Naive thymus-derived CD4-positive, alpha-beta T cell (primary cell): ENCODE results near the gene VPS11. TPM values are rescaled to one million over a fixed set of nuclear protein-coding genes. Genes with fewer than 3 reads are reported as not detected.

Experiments used
- ATAC-seq: fragments of 150-1000 bp; cut with Tn5 transposase; 2 replicates; pipeline ENCODE4 v1.10.0; 2021; ENCODE audit warnings: mild to moderate bottlenecking, moderate library complexity
- CTCF ChIA-PET: fragments of 350-600 bp; sonication (Branson Sonifier 250); formaldehyde crosslinking; loops from one replicate; lab custom pipeline; 2021; ENCODE audit warnings: antibody characterized with exemption; lab: Charles Lee
- POLR2A ChIA-PET: fragments of 350-600 bp; sonication (Branson Sonifier 250); formaldehyde crosslinking; loops from one replicate; lab custom pipeline; 2021; ENCODE audit warnings: antibody characterized with exemption, inconsistent platforms; lab: Charles Lee
- DNase-seq, 9 donors: peaks; one replicate each; pipeline versions ENCODE4 v3.0.0 to v3.0.0-alpha.2; 2020 to 2022; ENCODE audit warnings: mixed read lengths in 1 of 9
- H3K27ac ChIP-seq: one replicate; pipeline ENCODE4 v1.7.0; 2013; ENCODE audit warnings: mild to moderate bottlenecking, low read depth, low read length, moderate library complexity
- H3K27me3 ChIP-seq, 2 donors: one replicate each; pipeline ENCODE4 v1.7.0; 2013; ENCODE audit warnings: low read length in 2 of 2, mild to moderate bottlenecking in 2 of 2, moderate library complexity in 2 of 2; ENCODE audit not compliant: control insufficient read depth in 2 of 2, insufficient read depth in 2 of 2
- H3K36me3 ChIP-seq, 3 experiments: 1 replicate in 2 of 3; 2 replicates in 1 of 3; pipeline ENCODE4 v1.7.0; 2013; ENCODE audit warnings: low read length in 3 of 3, mild to moderate bottlenecking in 3 of 3, moderate library complexity in 1 of 3; ENCODE audit not compliant: insufficient read depth in 3 of 3, control insufficient read depth in 2 of 3
- H3K4me1 ChIP-seq, 2 donors: one replicate each; pipeline ENCODE4 v1.7.0; 2013; ENCODE audit warnings: low read length in 2 of 2, mild to moderate bottlenecking in 2 of 2, moderate library complexity in 1 of 2; ENCODE audit not compliant: control insufficient read depth in 2 of 2, insufficient read depth in 2 of 2
- H3K4me3 ChIP-seq: 2 replicates; pipeline ENCODE4 v1.7.0; 2013; ENCODE audit warnings: mild to moderate bottlenecking, low read length
- H3K9me3 ChIP-seq, 3 experiments: 1 replicate in 2 of 3; 2 replicates in 1 of 3; pipeline ENCODE4 v1.7.0; 2013; ENCODE audit warnings: low read length in 3 of 3; ENCODE audit not compliant: control insufficient read depth in 2 of 3
- H3K27ac Mint-ChIP-seq, 9 donors: one replicate each; pipeline ENCODE4 v1.8.0; 2020 to 2022; ENCODE audit warnings: mixed read lengths in 9 of 9, mild to moderate bottlenecking in 8 of 9, moderate library complexity in 5 of 9, inconsistent platforms in 2 of 9
- H3K27me3 Mint-ChIP-seq, 5 donors: one replicate each; pipeline ENCODE4 v1.8.0; 2021 to 2022; ENCODE audit warnings: mixed read lengths in 5 of 5, mild to moderate bottlenecking in 1 of 5
- H3K36me3 Mint-ChIP-seq, 5 donors: one replicate each; pipeline ENCODE4 v1.8.0; 2020 to 2022; ENCODE audit warnings: mixed read lengths in 5 of 5, mild to moderate bottlenecking in 3 of 5, inconsistent platforms in 1 of 5
- H3K4me1 Mint-ChIP-seq, 7 donors: one replicate each; pipeline ENCODE4 v1.8.0; 2020 to 2022; ENCODE audit warnings: mixed read lengths in 7 of 7, mild to moderate bottlenecking in 3 of 7, inconsistent platforms in 1 of 7
- H3K4me3 Mint-ChIP-seq, 10 donors: one replicate each; pipeline ENCODE4 v1.8.0; 2020 to 2022; ENCODE audit warnings: mild to moderate bottlenecking in 10 of 10, mixed read lengths in 10 of 10, moderate library complexity in 6 of 10, inconsistent platforms in 2 of 10
- H3K9me3 Mint-ChIP-seq, 11 donors: one replicate each; pipeline ENCODE4 v1.8.0; 2020 to 2022; ENCODE audit warnings: mixed read lengths in 11 of 11, mild to moderate bottlenecking in 4 of 11, inconsistent platforms in 1 of 11, moderate library complexity in 1 of 11
- intact Hi-C, 2 donors: fragments of 100-400 bp; cut with micrococcal nuclease; formaldehyde crosslinking; loops; one replicate each; pipeline ENCODE4 v1.15.1; 2023
- polyA plus RNA-seq, 2 donors: library from polyadenylated mRNA; unstranded; fragments of 300-500 nt; fragmentation: Illumina TruSeq; gene quantifications; one replicate each; pipeline ENCODE4 v1.2.3, GENCODE V29; 2021
- total RNA-seq, 6 experiments: library from RNA in 5 of 6; stranded (reverse) in 5 of 6; gene quantifications; 1 replicate in 5 of 6; 2 replicates in 1 of 6; pipeline ENCODE4 v1.2.3 and lab custom pipeline; 2021 to 2026

VPS11 gene
- total and polyA plus RNA-seq, 7 experiments from 2014 or later, result 39.0 to 73.9 (median 57.1) TPM

- H3K27me3 Mint-ChIP-seq, result no peaks in the 10 kb centered on the region
- intact Hi-C loops, result no loop called here
- CTCF ChIA-PET, result interaction anchor here (0.8 to 1.9 kb wide), 2 partner anchors 17 to 237 kb away, joined by 3 to 9 read pairs; partner anchors contain the start of gene DPAGT1
- peaks cover 0 to 22% (median under 1%) of the 10 kb centered on the region in 3 experiments for H3K36me3 ChIP-seq
- DNase-seq, result no peak
- POLR2A ChIA-PET, result interaction anchor here (0.6 to 16.1 kb wide), 5 partner anchors 18 to 671 kb away, joined by 3 to 435 read pairs (median 3); partner anchors contain the start of genes C2CD2L, DPAGT1 and VPS11
- H3K4me1 Mint-ChIP-seq, result peaks cover 47 to 69% (median 57%) of the 10 kb centered on the region in 7 donors
- H3K4me1 ChIP-seq, result peaks cover 17 to 43% of the 10 kb centered on the region in 2 donors
- ATAC-seq, result no peak
- no peak overlapping the region for H3K27ac ChIP-seq
- peaks cover 5 to 34% (median 13%) of the 10 kb centered on the region in 5 donors for H3K36me3 Mint-ChIP-seq
- no peak overlapping the region for H3K4me3 Mint-ChIP-seq
- no peaks in the 10 kb centered on the region for H3K9me3 ChIP-seq
- no peaks in the 10 kb centered on the region for H3K9me3 Mint-ChIP-seq
- no peak overlapping the region for H3K4me3 ChIP-seq
- H3K27me3 ChIP-seq, result no peaks in the 10 kb centered on the region
- H3K27ac Mint-ChIP-seq, result no peak overlapping the region
Measured at GRCh38 chr11:119118946-119119345, 51.3 kb downstream of the VPS11 start.

- Histone ChIP-seq H3K9me3 (no peaks in the 10 kb centered on the region), H3K27ac (peak overlapping the region; percentile 72), H3K27me3 (no peaks in the 10 kb centered on the region), H3K36me3 (peaks cover 0 to 21% (median 4%) of the 10 kb centered on the region in 3 experiments), H3K4me3 (peak overlapping the region; percentile 71), H3K4me1 (peaks cover 17 to 27% of the 10 kb centered on the region in 2 donors)
- no peaks in the 10 kb centered on the region for H3K9me3 Mint-ChIP-seq
- H3K4me3 Mint-ChIP-seq, result peak overlapping the region; percentile 86 to 98 (median 94)
- no peaks in the 10 kb centered on the region for H3K27me3 Mint-ChIP-seq
- CTCF ChIA-PET, result interaction anchor here (1.4 to 2.1 kb wide), 3 partner anchors 18 to 64 kb away, joined by 3 to 9 read pairs (median 6); partner anchors contain the start of gene DPAGT1
- peaks cover 5 to 26% (median 10%) of the 10 kb centered on the region in 5 donors for H3K36me3 Mint-ChIP-seq
- peaks cover 38 to 64% (median 55%) of the 10 kb centered on the region in 7 donors for H3K4me1 Mint-ChIP-seq
- ATAC-seq, result no peak
- intact Hi-C loops, result loop anchor here (1.0 to 5.0 kb wide), 15 partner anchors 13 to 683 kb away; partner anchors contain the start of genes C2CD2L (in 2 of the 2), HYOU1 (in 2 of the 2), RPS25 (in 2 of the 2) and TRAPPC4 (in 2 of the 2)
- peak overlapping the region; percentile 78 to 98 (median 95) for H3K27ac Mint-ChIP-seq
- peak in 1 of 9 donors; percentile 16 for DNase-seq
- POLR2A ChIA-PET, result interaction anchor here (0.7 to 16.1 kb wide), 12 partner anchors 9 to 164 kb away, joined by 3 to 435 read pairs (median 3); partner anchors contain the start of genes C2CD2L, DPAGT1, NLRX1 and VPS11
Measured at GRCh38 chr11:119120639-119121007, 53.0 kb downstream of the VPS11 start.

GRCh38 chr11:119121008-119121810 is 53.6 kb downstream of the VPS11 start, which contains the start of gene HINFP:
Gene HINFP, plus strand, starts transcription at chr11:119121580. Its CDS starts 5,365 bp downstream, at chr11:119126945.
- DNase-seq, result peak; percentile 92 to 100 (median 98)
- Mint-ChIP-seq H3K27ac (peak within 1 kb of the TSS; percentile 78 to 98 (median 95)), H3K4me1 (peaks cover 34 to 58% (median 50%) of the 10 kb centered on the region in 7 donors), H3K36me3 (peaks cover 5 to 22% (median 10%) of the 10 kb centered on the region in 5 donors), H3K4me3 (peak within 1 kb of the TSS; percentile 86 to 98 (median 94)), H3K9me3 (no peaks in the 10 kb centered on the region), H3K27me3 (no peaks in the 10 kb centered on the region)
- intact Hi-C loops, result loop anchor here (1.0 to 5.0 kb wide), 15 partner anchors 14 to 684 kb away; partner anchors contain the start of genes C2CD2L (in 2 of the 2), HYOU1 (in 2 of the 2), RPS25 (in 2 of the 2) and TRAPPC4 (in 2 of the 2)
- ATAC-seq, result peak; percentile 99
- Histone ChIP-seq H3K9me3 (no peaks in the 10 kb centered on the region), H3K36me3 (peaks cover 0 to 21% (median 4%) of the 10 kb centered on the region in 3 experiments), H3K27me3 (no peaks in the 10 kb centered on the region), H3K4me3 (peak within 1 kb of the TSS; percentile 71), H3K4me1 (peaks cover 17 to 23% of the 10 kb centered on the region in 2 donors), H3K27ac (peak within 1 kb of the TSS; percentile 85)
- ChIA-PET CTCF (interaction anchor here (0.7 to 2.1 kb wide), 5 partner anchors 12 to 69 kb away, joined by 3 to 9 read pairs (median 4); partner anchors contain the start of gene DPAGT1), POLR2A (interaction anchor here (0.7 to 16.1 kb wide), 14 partner anchors 8 to 186 kb away, joined by 3 to 435 read pairs (median 3); partner anchors contain the start of genes C2CD2L, DPAGT1, NLRX1 and VPS11)

GRCh38 chr11:119121811-119122124 is 54.1 kb downstream of the VPS11 start:
- Histone ChIP-seq H3K4me1 (peaks cover 17% of the 10 kb centered on the region in 2 donors), H3K4me3 (peak overlapping the region; percentile 71), H3K9me3 (no peaks in the 10 kb centered on the region), H3K27me3 (no peaks in the 10 kb centered on the region), H3K36me3 (peaks cover 0 to 21% (median 4%) of the 10 kb centered on the region in 3 experiments), H3K27ac (peak overlapping the region; percentile 85)
- H3K4me1 Mint-ChIP-seq, result peaks cover 36 to 56% (median 48%) of the 10 kb centered on the region in 7 donors
- peaks cover 5 to 20% (median 10%) of the 10 kb centered on the region in 5 donors for H3K36me3 Mint-ChIP-seq
- DNase-seq (no peak), ATAC-seq (peak; percentile 0)
- peak overlapping the region; percentile 78 to 98 (median 95) for H3K27ac Mint-ChIP-seq
- ChIA-PET CTCF (interaction anchor here (0.7 to 2.1 kb wide), 3 partner anchors 12 to 68 kb away, joined by 3 to 9 read pairs (median 4); partner anchors contain the start of gene DPAGT1), POLR2A (interaction anchor here (0.8 to 16.1 kb wide), 12 partner anchors 10 to 545 kb away, joined by 3 to 435 read pairs (median 3); partner anchors contain the start of genes C2CD2L, DPAGT1 and VPS11)
- intact Hi-C loops, result loop anchor here (1.0 to 5.0 kb wide), 15 partner anchors 14 to 684 kb away; partner anchors contain the start of genes C2CD2L (in 2 of the 2), HYOU1 (in 2 of the 2), RPS25 (in 2 of the 2) and TRAPPC4 (in 2 of the 2)
- no peaks in the 10 kb centered on the region for H3K9me3 Mint-ChIP-seq
- peak overlapping the region; percentile 86 to 98 (median 94) for H3K4me3 Mint-ChIP-seq
- H3K27me3 Mint-ChIP-seq, result no peaks in the 10 kb centered on the region

GRCh38 chr11:119125821-119126220 is 58.2 kb downstream of the VPS11 start:
- Histone ChIP-seq H3K9me3 (no peaks in the 10 kb centered on the region), H3K4me1 (peaks cover 9 to 12% of the 10 kb centered on the region in 2 donors), H3K27me3 (no peaks in the 10 kb centered on the region), H3K4me3 (no peak overlapping the region), H3K27ac (no peak overlapping the region), H3K36me3 (peaks cover 0 to 42% (median 11%) of the 10 kb centered on the region in 3 experiments)
- peaks cover 27 to 52% (median 44%) of the 10 kb centered on the region in 7 donors for H3K4me1 Mint-ChIP-seq
- H3K36me3 Mint-ChIP-seq, result peaks cover 10 to 28% (median 14%) of the 10 kb centered on the region in 5 donors
- intact Hi-C loops, result no loop called here
- H3K27ac Mint-ChIP-seq, result peak overlapping the region in 2 of 9 donors; percentile 10 to 17
- no peak overlapping the region for H3K4me3 Mint-ChIP-seq
- CTCF ChIA-PET, result interaction anchor here (0.5 to 0.6 kb wide), 2 partner anchors 12 to 200 kb away, joined by 3 read pairs; no protein-coding TSS in a partner anchor
- POLR2A ChIA-PET, result interaction anchor here (1.2 to 1.4 kb wide), 3 partner anchors 19 to 24 kb away, joined by 3 to 5 read pairs (median 3); partner anchors contain the start of gene DPAGT1
- ATAC-seq (no peak), DNase-seq (no peak)
- H3K27me3 Mint-ChIP-seq, result no peaks in the 10 kb centered on the region
- no peaks in the 10 kb centered on the region for H3K9me3 Mint-ChIP-seq
